Activated CD8-positive, alpha-beta T cell treated with anti-CD3 and anti-CD28 coated beads for 36 hours (primary cell): ENCODE measurements around the gene PRKN. TPM values are rescaled to one million over a fixed set of nuclear protein-coding genes. Genes with fewer than 3 reads are reported as not detected.

Experiments used
- ATAC-seq: fragments of 200-7000 bp; cut with Tn5 transposase; one replicate; pipeline ENCODE4 v1.10.0; 2021; ENCODE audit warnings: mild to moderate bottlenecking, moderate library complexity
- CTCF ChIA-PET: fragments of 350-600 bp; sonication (Branson Sonifier 250); formaldehyde crosslinking; loops from one replicate; lab custom pipeline; 2021; ENCODE audit warnings: antibody characterized with exemption; lab: Charles Lee
- POLR2A ChIA-PET: fragments of 350-600 bp; sonication (Branson Sonifier 250); formaldehyde crosslinking; loops from one replicate; lab custom pipeline; 2021; ENCODE audit warnings: antibody characterized with exemption; lab: Charles Lee
- DNase-seq: peaks from one replicate; pipeline ENCODE4 v3.0.0-alpha.2; 2020
- H3K27ac Mint-ChIP-seq: one replicate; pipeline ENCODE4 v1.8.0; 2021; ENCODE audit warnings: mild to moderate bottlenecking, mixed read lengths
- H3K27me3 Mint-ChIP-seq: one replicate; pipeline ENCODE4 v1.8.0; 2021; ENCODE audit warnings: mixed read lengths
- H3K36me3 Mint-ChIP-seq: one replicate; pipeline ENCODE4 v1.8.0; 2021; ENCODE audit warnings: low read depth, mixed read lengths
- H3K4me1 Mint-ChIP-seq: one replicate; pipeline ENCODE4 v1.8.0; 2021; ENCODE audit warnings: low read depth, mixed read lengths
- H3K4me3 Mint-ChIP-seq: one replicate; pipeline ENCODE4 v1.8.0; 2021; ENCODE audit warnings: mild to moderate bottlenecking, moderate library complexity, mixed read lengths
- H3K9me3 Mint-ChIP-seq: one replicate; pipeline ENCODE4 v1.8.0; 2021; ENCODE audit warnings: mixed read lengths
- intact Hi-C: fragments of 100-400 bp; cut with micrococcal nuclease; formaldehyde crosslinking; loops from one replicate; pipeline ENCODE4 v1.10.0; 2022
- total RNA-seq, 2 experiments: library from RNA; stranded (reverse); gene quantifications; one replicate each; pipeline ENCODE4 v1.2.3, GENCODE V29; 2021
- TF ChIP-seq, protein P1 (sequence below): fragments of 200-600 bp; IDR thresholded peaks from one replicate; pipeline ENCODE4 v1.8.0; 2022; ENCODE audit warnings: antibody characterized with exemption, mild to moderate bottlenecking

Gene PRKN
- total RNA-seq, 2 experiments from 2014 or later, result 1.2 to 1.4 TPM

DNA sequence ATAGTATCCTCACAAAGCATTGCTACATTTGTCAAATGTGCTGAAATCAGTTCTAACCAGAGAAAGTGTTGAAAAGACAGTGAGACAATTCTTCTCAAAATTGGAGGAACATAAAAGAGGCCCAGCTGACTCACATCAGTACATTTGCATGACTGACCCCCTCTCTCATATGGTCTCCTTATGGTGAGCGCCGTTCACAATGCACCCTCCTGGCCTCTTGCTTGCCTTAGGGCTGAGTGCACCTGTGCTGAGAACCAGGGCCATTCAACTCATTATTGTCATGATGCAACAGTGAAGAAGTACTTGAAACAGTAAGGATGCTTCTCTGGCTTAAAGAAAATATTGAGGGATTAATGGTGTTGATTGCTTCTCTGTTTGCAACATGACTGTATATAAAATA is 1078.5 kb downstream of the PRKN start:
- no peaks in the 10 kb centered on the region for H3K36me3 Mint-ChIP-seq
- no peaks in the 10 kb centered on the region for H3K27me3 Mint-ChIP-seq
- no peaks in the 10 kb centered on the region for H3K4me1 Mint-ChIP-seq
- ATAC-seq (no peak), DNase-seq (no peak)
- intact Hi-C loops, result no loop called here
- no peak overlapping the region for H3K4me3 Mint-ChIP-seq
- TF ChIP-seq, protein P1, sequence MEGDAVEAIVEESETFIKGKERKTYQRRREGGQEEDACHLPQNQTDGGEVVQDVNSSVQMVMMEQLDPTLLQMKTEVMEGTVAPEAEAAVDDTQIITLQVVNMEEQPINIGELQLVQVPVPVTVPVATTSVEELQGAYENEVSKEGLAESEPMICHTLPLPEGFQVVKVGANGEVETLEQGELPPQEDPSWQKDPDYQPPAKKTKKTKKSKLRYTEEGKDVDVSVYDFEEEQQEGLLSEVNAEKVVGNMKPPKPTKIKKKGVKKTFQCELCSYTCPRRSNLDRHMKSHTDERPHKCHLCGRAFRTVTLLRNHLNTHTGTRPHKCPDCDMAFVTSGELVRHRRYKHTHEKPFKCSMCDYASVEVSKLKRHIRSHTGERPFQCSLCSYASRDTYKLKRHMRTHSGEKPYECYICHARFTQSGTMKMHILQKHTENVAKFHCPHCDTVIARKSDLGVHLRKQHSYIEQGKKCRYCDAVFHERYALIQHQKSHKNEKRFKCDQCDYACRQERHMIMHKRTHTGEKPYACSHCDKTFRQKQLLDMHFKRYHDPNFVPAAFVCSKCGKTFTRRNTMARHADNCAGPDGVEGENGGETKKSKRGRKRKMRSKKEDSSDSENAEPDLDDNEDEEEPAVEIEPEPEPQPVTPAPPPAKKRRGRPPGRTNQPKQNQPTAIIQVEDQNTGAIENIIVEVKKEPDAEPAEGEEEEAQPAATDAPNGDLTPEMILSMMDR, result no peak
- H3K9me3 Mint-ChIP-seq, result no peaks in the 10 kb centered on the region
- H3K27ac Mint-ChIP-seq, result no peak overlapping the region
- POLR2A ChIA-PET, result no interaction called here
- CTCF ChIA-PET, result no interaction called here

- Mint-ChIP-seq H3K27ac (no peak overlapping the region), H3K27me3 (no peaks in the 10 kb centered on the region), H3K36me3 (no peaks in the 10 kb centered on the region), H3K4me1 (no peaks in the 10 kb centered on the region), H3K9me3 (no peaks in the 10 kb centered on the region), H3K4me3 (no peak overlapping the region)
- ChIA-PET CTCF (interaction anchor here (1.0 kb wide), 1 partner anchor 229 kb away, joined by 3 read pairs; no protein-coding TSS in a partner anchor), POLR2A (no interaction called here)
- DNase-seq, result no peak
- TF ChIP-seq, protein P1, result no peak
- intact Hi-C loops, result no loop called here
- ATAC-seq, result no peak
Measured at GRCh38 chr6:161647234-161647633, 1080.3 kb downstream of the PRKN start.

DNA sequence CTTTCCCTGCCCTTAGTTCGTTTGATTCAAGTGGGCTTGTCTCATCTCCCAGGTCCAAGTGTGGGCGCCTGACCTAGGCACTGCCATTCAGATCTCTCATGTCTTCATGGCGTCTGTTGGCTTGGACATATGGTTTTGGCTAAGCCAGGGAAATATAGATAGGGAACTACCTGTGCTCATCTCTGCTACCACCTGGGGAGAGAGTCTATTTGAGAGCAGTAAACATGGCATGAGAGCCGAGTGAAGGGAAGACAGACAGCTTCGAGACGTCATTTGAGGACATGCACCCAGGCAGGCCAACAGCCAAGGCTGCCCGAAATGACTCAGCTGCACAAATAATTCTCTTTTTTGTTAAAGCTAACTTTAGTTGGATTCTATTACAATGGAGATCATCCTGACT is 1083.0 kb downstream of the PRKN start:
- no peak for DNase-seq
- TF ChIP-seq, protein P1, result no peak
- Mint-ChIP-seq H3K4me1 (no peaks in the 10 kb centered on the region), H3K36me3 (no peaks in the 10 kb centered on the region), H3K9me3 (peaks cover under 1% of the 10 kb centered on the region), H3K4me3 (no peak overlapping the region), H3K27me3 (no peaks in the 10 kb centered on the region), H3K27ac (no peak overlapping the region)
- ATAC-seq, result no peak
- CTCF ChIA-PET, result no interaction called here
- intact Hi-C loops, result no loop called here
- POLR2A ChIA-PET, result no interaction called here

DNA sequence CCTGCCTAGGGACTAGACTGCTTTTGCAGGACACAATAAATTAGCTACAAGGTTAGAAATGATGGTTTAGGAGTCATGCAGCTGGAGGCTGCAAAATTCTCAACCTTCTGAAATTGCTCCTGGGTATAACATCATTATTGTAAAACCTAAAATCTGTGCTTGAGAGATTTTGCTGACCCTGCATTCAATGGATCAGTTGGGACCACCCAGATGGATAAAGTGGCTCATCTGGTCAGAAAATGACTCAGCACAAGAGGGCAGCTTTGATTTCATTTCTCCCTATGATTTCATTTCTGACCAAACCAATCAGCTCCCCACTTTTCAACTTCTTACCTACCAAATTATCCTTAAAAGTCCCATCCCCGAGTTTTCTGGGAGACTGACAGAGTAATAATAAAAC is 1086.4 kb downstream of the PRKN start:
- DNase-seq (no peak), ATAC-seq (no peak)
- no peak overlapping the region for H3K4me3 Mint-ChIP-seq
- H3K27ac Mint-ChIP-seq, result no peak overlapping the region
- no peaks in the 10 kb centered on the region for H3K36me3 Mint-ChIP-seq
- no peaks in the 10 kb centered on the region for H3K4me1 Mint-ChIP-seq
- TF ChIP-seq, protein P1, result no peak
- ChIA-PET POLR2A (no interaction called here), CTCF (no interaction called here)
- H3K27me3 Mint-ChIP-seq, result no peaks in the 10 kb centered on the region
- H3K9me3 Mint-ChIP-seq, result peaks cover 4% of the 10 kb centered on the region
- intact Hi-C loops, result no loop called here

- Mint-ChIP-seq H3K4me3 (no peak overlapping the region), H3K4me1 (no peaks in the 10 kb centered on the region), H3K27me3 (no peaks in the 10 kb centered on the region), H3K36me3 (no peaks in the 10 kb centered on the region), H3K9me3 (peaks cover 4% of the 10 kb centered on the region), H3K27ac (no peak overlapping the region)
- TF ChIP-seq, protein P1, result no peak
- CTCF ChIA-PET, result no interaction called here
- POLR2A ChIA-PET, result no interaction called here
- intact Hi-C loops, result no loop called here
- DNase-seq (no peak), ATAC-seq (no peak)
Measured at GRCh38 chr6:161639772-161640171, 1087.8 kb downstream of the PRKN start.
